ENCODE results near the gene ANKRD40.
"Not testable (repeated sequence)": the region's sequence is repeated elsewhere in the genome, so short reads cannot be mapped to it uniquely, and the experiment has no call there.

The ANKRD40 gene

GRCh38 chr17:50725769-50726655 lies 18.3 kb upstream of the ANKRD40 start:
- peaks cover 3% of the 10 kb centered on the region for H3K36me3 Mint-ChIP-seq (ENCODE audit: low read depth)
- peak overlapping the region in 1 of 3 experiments; percentile 57 for H3K27ac Mint-ChIP-seq
- no peaks in the 10 kb centered on the region for H3K27me3 Mint-ChIP-seq (ENCODE audit: low read depth)
- peaks cover 32% of the 10 kb centered on the region for H3K4me1 Mint-ChIP-seq
- H3K9me3 Mint-ChIP-seq = no peaks in the 10 kb centered on the region
- no peak for TF ChIP-seq CTCF (IDR thresholded peaks at IDR 0.05; ENCODE audit: unreplicated experiment in 3 of 3)
- no peak overlapping the region for H3K4me3 Mint-ChIP-seq

- H3K27ac Mint-ChIP-seq; H3K36me3 Mint-ChIP-seq (ENCODE audit: low read depth); H3K27me3 Mint-ChIP-seq (ENCODE audit: low read depth); H3K4me3 Mint-ChIP-seq; H3K9me3 Mint-ChIP-seq: not testable (repeated sequence)
- peaks cover 33% of the 10 kb centered on the region for H3K4me1 Mint-ChIP-seq
Observed at GRCh38 chr17:50724622-50725021, 16.9 kb upstream of the ANKRD40 start.

- peak overlapping the region; percentile 72 to 96 (median 96) for H3K4me3 Mint-ChIP-seq
- peaks cover 32% of the 10 kb centered on the region for H3K4me1 Mint-ChIP-seq
- no peaks in the 10 kb centered on the region for H3K9me3 Mint-ChIP-seq
- no peak for TF ChIP-seq CTCF (IDR thresholded peaks at IDR 0.05; ENCODE audit: unreplicated experiment in 3 of 3)
- no peaks in the 10 kb centered on the region for H3K27me3 Mint-ChIP-seq (ENCODE audit: low read depth)
- H3K36me3 Mint-ChIP-seq (ENCODE audit: low read depth) = peaks cover 3% of the 10 kb centered on the region
- peak overlapping the region; percentile 16 to 51 (median 50) for H3K27ac Mint-ChIP-seq
Observed at GRCh38 chr17:50722746-50723145, 15.0 kb upstream of the ANKRD40 start.

GRCh38 chr17:50721194-50722010 lies 13.7 kb upstream of the ANKRD40 start:
- Mint-ChIP-seq H3K4me3 (peak overlapping the region; percentile 96 to 98 (median 96)), H3K9me3 (no peaks in the 10 kb centered on the region), H3K27ac (peak overlapping the region; percentile 86 to 100 (median 100)), H3K36me3 (ENCODE audit: low read depth) (peaks cover 3% of the 10 kb centered on the region), H3K27me3 (ENCODE audit: low read depth) (no peaks in the 10 kb centered on the region), H3K4me1 (peaks cover 24% of the 10 kb centered on the region)
- TF ChIP-seq CTCF (IDR thresholded peaks at IDR 0.05; ENCODE audit: unreplicated experiment in 3 of 3) = no peak

- Mint-ChIP-seq H3K9me3 (no peaks in the 10 kb centered on the region), H3K4me1 (peaks cover 24% of the 10 kb centered on the region), H3K36me3 (ENCODE audit: low read depth) (peaks cover 3% of the 10 kb centered on the region), H3K27me3 (ENCODE audit: low read depth) (no peaks in the 10 kb centered on the region), H3K27ac (peak overlapping the region; percentile 86 to 100 (median 100)), H3K4me3 (peak overlapping the region; percentile 96 to 98 (median 96))
- TF ChIP-seq CTCF (IDR thresholded peaks at IDR 0.05; ENCODE audit: unreplicated experiment in 3 of 3) = no peak
Observed at GRCh38 chr17:50719924-50720794, 12.4 kb upstream of the ANKRD40 start.
